Measurements from ENCODE around the gene LONP2.
"Not testable (repeated sequence)": the region's sequence is repeated elsewhere in the genome, so short reads cannot be mapped to it uniquely, and the experiment has no call there.

Gene LONP2

DNA sequence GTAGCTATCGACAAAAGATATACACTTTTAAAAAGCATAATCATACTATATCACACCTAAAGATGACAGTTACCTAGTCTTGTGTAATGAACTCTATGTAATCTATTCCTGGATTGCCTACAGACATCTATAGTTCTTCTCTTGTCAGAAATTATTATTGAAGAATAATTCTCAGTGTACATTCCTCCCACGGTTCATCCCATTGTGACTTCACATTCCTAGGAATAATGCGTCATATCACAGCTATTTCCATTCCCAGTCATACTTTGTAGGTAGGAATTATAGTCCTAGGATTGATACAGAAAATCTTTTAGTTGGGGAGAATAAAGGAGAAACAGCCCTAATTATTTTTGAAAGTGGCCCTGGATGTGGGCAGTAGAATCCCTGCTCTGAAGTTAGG is 47.2 kb downstream of the LONP2 start:
- DNase-seq = no peak

DNA sequence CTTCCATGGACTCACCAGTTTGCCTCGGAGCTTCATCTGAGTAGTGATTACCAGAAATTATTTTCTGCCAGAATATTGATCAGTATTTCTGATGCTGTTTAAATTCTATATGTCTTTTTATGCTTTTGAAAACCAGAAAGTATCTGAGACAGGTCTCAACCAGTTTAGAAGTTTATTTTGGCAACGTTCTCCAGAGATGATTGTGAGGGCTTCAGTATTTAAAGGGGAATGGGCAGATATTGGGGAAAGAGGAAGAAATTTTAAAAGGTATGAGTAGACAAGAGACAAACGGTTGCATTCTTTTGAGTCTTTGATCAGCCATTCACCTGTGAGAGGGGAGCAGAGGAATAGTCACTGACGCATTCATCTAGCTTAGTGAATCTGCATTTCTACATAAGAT is 47.7 kb downstream of the LONP2 start:
- ATAC-seq (no peak), DNase-seq (no peak)

More for the DNA sequence above, 47.2 kb downstream of the LONP2 start:
- no peak for ATAC-seq

DNA sequence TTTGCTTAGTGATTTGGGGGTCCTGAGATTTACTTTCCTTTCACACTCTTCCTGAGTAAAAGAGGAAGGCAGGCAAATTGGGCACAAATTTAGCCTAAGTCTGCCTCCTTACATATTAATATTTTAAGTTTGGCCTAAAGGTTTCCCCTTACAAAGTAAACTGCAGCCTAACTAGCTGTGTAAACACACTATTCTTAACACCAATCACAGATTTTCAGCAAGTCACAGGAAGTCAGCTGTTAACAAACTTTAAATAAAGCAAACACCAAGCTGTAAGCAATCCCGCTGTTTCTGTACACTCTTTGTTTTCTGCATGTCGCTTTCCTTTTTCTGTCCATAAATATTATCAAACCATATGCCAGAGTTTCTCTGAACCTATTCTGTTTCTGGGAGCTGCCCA is 48.4 kb downstream of the LONP2 start:
- no peak for DNase-seq
- no peak for ATAC-seq

DNA sequence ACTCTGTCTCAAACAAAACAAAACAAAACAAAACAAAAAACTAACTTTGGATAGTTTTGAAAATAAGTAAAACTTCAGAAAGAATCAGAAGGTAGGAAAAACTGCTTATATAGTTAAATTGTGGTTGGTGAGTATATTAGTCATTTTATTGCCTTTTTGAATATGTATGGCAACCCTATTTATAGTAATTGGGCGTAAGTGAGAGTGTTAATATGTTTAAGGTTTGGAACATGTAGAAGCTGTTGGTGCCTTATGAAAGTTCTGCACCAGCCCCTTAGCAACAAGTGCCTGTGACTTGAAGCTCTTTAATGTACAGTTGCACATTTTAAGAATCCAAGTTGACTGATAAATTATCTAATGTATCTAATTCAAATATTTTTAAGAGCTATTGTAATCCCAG is 50.6 kb downstream of the LONP2 start:
- no peak for ATAC-seq
- no peak for DNase-seq

DNA sequence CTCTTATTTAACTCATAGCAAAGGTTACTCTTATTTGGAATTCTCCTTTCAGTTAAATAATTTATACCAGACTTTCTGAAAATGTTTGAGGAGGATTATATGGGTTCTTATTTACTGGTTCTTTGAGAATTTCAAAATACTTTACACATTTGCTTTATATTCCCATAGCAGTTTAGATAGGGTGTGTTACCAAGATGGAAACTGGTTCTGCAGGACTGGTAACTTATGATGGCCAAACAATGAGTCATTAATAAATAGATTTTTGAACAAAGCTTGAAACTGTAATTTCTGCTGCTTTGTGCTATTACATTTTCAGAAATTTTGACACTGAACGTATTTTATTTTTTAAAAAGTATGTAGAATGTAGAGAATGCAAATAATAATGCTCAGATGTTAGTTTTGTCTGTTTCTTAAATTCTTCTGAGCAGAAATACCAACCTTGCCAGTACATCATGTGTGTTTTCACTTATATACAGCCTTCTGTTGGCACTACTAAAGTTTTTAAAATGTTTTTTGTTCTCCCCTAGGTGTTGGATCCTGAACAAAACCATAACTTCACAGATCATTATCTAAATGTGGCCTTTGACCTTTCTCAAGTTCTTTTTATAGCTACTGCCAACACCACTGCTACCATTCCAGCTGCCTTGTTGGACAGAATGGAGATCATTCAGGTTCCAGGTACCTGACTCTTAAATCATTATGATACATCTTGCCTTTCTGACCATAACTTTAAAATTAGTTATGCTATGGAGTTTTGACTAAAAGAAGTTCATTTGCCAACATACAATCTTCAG is 51.6 kb downstream of the LONP2 start:
- DNase-seq = no peak

DNA sequence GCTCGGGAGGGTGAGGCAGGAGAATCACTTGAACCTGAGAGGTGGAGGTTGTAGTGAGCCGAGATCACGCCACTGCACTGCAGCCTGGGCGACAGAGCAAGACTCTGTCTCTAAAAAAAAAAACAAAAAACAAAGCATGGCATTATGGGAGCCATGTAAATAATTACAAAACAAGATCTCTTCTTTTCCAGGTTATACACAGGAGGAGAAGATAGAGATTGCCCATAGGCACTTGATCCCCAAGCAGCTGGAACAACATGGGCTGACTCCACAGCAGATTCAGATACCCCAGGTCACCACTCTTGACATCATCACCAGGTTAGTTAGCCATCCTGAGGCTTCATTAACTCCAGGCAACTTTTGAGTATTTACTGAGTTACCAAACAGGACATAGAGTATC is 55.4 kb downstream of the LONP2 start:
- ATAC-seq (no peak), DNase-seq (no peak)

More for the DNA sequence above, 51.6 kb downstream of the LONP2 start:
- ATAC-seq = no peak

DNA sequence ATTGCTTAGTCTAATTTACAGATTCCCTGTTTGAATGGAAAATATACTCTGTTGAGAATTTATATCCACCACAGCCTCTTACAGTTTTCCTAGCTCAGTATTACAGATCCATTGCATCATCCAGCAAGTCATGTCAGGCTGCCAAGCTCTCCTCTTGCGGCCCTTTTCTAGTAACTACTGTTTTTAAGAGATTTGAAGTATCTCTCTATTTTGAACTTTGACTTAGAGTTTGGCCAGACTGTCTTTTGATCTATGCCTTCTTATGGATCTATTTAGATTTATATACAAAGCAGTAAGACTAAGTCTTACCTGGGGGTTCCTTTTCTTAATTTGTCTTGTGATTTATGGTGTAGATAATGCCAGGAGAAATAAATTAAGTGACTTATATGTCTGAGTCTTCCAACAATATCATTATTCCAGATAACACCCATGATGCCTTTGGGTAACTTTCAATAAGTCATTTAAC is 56.3 kb downstream of the LONP2 start:
- ATAC-seq = no peak
- no peak for DNase-seq

DNA sequence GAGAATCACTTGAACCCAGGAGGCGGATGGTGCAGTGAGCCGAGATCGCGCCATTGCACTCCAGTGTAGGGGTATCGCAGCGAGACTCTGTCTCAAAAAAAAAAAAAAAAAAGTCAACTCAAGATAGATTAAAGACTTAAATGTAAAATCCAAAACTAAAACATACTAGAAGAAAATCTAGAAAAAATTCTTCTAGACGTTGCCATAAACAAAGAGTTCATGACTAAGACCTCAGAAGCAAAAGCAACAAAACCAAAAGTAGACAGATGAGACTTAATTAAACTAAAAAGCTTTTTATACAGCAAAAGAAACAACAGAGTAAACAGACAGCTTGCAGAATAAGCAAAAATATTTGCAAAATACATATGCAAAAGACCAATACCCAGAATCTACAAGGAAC is 64.4 kb downstream of the LONP2 start:
- ATAC-seq = no peak
- DNase-seq = no peak

DNA sequence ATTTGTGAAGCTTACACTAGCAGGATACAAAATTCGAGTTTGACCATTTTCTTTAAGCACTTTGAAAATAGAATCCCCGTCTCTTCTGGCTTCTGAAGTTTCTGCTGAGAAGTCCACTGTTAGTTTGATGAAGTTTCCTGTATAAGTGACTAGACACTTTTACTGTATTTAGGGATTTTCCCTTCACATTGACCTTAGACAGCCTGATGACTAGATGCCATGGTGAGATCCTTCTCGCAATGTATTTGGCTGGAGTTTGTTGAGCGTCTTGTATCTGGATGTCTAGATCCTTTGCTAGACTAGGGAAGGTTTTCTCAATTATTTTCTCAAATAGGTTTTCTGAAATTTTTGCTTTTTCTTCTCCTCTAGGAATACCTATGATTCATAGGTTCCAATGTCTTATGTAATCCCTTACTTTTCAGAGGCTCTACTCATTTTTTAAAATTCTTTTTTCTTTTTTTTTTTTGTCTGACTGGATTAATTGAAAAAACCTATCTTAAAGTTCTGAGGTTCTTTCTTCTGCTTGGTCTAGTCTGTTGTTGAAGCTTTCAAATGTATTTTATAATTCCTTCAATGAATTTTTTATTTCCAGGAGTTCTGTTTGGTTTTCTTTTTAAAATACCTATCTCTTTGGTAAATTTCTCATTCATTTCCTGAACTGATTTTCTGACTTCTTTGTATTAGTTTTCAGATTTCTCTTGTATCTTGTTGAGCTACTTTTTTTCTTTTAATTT is 67.0 kb downstream of the LONP2 start:
- no peak for DNase-seq
- ATAC-seq = no peak

DNA sequence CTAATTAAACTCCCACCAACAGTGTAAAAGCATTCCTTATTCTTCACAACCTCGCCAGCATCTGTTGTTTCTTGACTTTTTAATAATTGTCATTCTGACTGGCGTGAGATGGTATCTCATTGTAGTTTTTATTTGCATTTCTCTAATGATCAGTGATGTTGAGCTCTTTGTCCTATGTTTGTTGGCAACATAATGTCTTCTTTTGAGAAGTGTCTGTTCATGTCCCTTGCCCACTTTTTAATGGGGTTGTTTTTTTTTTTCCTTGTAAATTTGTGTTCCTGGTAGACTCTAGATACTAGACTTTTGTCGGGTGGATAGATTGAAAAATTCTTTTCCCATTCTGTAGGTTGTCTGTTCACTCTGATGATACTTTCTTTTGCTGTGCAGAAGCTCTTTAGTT is 69.8 kb downstream of the LONP2 start:
- ATAC-seq, DNase-seq: not testable (repeated sequence)

DNA sequence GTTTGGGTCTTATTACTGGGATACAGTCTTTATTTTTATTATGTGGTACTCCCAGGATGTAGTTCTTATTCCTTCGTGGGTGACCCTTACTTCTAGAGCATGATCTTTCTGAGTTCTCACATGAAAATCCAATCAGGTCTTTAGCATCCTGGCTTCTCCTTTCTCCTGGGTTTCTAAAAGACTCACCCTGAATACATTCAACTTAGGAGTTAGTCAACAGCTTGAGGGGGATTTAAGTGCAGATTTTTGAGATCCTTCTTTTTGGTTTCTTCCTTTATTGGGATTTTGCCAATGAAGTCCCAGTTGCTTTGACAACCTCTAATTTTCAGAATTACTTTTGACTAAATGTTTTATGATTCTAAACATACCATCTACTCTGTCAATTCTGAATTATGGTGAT is 72.9 kb downstream of the LONP2 start:
- DNase-seq = no peak
- ATAC-seq = no peak

DNA sequence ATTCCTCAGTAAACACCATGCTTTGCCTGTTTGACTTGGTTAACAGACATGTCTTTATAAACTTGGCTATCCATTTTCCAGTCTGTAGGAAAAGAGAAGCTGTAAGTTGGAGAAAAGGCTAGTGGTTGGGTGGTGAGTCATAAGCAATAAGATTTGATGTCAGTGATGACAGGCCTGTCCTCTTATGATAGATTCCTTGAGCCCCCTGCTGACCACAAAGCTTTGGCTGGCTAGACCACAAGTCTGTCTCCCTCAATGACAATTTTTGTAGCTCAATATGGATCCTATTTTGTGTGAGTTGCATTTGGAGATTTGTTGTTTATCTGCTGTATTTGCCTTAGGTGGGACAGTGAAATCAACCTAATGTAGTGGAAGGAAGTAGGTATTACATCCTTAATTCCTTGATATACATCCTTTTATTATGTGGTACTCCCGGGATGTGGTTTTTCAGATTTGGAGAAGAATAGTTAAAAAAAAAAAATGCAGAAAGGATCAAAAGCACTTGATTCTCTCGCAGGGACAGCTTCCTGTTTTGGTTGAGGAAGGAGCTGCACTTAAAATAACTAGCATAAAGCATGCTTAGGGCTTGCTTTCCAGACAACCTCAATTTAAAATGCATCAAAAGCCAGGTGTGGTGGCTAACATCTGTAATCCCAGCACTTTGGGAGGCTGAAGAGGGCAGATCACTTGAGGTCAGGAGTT is 73.7 kb downstream of the LONP2 start:
- ATAC-seq = peak; percentile 66
- peak; percentile 22 for DNase-seq

DNA sequence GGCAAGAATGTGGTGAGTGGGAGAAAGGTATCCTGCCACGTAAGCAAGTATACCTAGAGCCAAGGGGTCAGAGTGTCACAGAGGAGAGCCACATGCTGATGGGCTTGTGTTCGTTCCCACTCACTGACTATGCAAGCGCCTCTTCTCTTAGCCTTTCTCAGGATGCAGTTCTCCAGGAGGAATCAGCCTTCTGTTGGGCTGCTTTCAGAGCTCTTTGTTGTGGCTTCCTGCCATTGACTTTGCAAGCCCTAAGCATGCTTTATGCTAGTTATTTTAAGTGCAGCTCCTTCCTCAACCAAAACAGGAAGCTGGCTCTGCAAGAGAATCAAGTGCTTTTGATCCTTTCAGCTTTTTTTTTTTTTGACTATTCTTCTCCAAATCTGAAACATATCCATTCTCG is 74.5 kb downstream of the LONP2 start:
- DNase-seq = no peak

DNA sequence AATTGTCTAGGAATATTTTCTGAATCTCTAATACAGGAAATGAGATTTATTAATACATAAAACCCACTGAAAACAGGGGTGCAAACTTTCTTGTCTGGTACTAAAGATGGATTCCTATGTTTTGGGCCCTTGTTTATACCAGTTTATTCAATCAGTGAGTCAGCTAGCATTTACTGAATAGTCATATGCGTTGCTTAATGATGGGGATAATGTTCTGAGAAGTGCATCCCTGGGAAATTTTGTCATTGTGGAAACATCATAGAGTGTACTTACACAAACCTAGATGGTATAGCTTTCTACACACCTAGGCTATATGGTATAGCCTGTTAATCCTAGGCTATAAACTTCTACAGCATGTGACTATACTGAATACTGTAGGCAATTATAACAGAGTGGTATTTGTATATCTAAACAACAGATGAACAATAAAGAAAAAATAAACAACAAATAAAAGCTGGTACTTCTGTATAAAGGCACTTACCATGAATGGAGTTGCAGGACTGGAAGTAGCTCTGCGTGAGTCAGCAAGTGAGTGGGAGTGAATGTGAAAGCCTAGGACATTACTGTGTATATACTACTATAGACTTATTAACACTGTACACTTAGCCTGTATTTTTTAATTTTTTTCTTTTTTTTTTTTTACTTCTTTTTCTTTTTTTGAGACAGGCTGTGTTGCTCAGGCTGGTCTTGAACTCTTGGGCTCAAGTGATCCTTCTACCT is 77.4 kb downstream of the LONP2 start:
- no peak for DNase-seq

More for the DNA sequence above, 74.5 kb downstream of the LONP2 start:
- peak; percentile 35 for ATAC-seq

DNA sequence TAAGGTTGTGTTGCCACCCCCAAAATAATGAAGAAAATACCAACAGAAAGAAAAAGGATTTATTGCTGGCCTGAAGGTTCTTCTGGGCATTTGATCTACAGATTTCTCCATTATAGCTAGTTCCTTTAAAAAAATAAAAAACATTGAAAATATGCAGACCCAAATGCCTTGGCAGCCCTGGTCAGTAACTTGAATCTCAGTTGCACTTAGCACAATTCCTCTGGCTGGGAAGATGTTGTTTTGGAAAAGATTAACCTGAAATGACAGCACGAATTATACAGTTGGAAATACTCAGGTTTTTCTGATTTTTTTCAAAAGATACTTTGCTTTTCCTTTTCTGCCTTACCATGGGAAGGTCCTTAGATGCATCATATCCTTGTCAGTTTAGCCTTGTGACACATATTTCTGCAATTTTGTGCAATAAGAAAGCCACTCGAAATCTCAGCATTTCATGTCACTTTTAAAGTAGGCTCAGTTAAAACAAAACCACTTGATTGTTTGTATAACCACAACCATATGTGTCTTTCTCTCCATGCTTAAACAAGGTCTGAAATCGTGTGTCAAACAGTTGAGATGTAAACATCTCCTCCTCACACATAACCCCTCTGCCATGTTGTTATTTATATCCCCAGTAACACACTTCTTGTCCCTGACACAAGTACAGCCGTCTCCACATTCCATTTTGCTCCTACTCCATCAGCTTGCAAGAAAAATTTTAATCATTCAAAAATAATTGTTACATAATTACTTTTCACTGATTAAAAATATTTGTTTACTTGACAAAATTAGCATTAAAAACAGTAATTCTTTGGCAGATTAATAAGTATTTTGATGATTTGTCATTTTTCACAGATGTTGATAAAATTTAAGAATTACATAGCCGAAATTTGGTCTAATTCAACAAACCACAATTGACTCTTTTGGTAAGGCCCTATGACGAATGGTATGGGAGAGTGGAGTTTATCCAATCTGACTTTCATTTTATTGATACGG is 80.0 kb downstream of the LONP2 start:
- DNase-seq (no peak), ATAC-seq (no peak)

More for the DNA sequence above, 77.4 kb downstream of the LONP2 start:
- ATAC-seq = peak; percentile 70

DNA sequence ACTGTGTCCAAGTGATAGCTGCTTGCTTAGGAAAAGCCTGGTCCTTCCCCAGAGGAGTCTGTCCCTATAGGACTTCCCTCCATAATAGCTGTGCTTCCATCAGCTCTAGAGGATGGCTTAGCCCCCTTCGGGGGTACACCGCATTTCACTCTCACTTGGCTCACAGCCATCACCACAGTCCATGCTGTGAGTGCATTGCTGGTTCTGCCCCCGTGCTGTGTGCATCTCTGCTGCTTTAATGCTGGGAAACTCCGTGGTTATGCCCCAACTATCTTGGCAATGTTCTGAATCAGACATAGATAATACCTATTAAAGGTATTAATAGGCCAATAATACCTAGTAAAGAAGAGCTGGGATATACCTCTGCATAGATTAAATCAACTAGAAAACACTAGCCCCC is 82.8 kb downstream of the LONP2 start:
- DNase-seq (no peak), ATAC-seq (no peak)

DNA sequence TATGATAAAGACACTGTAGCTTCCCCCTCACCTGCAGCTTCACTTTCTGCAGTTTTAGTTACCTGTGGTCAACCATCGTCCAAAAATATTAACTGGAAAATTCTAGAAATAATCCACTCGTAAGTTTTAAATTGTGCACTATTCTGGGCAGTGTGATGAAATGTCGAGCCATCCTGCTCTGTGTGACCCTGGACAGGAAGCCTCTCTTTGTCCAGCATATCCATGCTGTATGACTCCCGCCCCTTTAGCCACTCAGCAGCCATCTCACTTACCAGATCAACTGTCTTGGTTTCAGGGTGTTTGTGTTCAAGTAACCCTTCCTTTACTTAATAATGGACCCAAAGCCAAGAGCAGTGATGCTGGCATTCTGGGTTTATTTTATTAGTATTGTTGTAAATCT is 85.0 kb downstream of the LONP2 start:
- ATAC-seq = no peak
- DNase-seq = no peak

DNA sequence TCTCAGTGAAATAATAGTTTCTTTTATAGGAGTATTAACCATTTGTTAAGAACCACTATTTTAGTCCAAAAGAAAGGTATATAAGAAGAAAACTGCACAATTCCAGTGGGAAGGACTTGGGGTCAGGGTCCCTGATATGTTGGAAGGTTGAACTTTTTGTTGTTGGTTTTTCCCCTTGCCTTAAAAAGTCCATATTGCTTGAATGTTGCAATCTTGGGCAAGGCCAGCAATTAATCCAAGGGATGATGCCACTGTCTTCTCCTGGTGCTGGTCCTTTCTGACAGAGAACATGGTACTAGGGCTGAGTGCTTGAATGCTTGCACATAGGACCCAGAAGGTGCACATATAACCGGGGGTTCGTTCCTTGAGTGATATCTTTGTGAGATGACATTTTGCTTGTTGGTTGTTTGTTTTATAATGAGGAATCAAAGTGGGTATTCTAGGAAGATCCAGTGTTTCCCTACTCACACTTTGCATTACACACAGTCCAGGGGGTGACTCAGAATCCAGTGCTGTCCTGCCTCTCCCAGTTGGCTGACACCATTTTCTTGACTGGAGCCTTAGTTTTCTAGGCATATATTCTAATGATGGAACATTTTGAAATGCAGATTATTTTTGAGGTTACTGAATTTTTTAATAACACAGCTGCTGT is 86.2 kb downstream of the LONP2 start:
- DNase-seq = no peak
- no peak for ATAC-seq

DNA sequence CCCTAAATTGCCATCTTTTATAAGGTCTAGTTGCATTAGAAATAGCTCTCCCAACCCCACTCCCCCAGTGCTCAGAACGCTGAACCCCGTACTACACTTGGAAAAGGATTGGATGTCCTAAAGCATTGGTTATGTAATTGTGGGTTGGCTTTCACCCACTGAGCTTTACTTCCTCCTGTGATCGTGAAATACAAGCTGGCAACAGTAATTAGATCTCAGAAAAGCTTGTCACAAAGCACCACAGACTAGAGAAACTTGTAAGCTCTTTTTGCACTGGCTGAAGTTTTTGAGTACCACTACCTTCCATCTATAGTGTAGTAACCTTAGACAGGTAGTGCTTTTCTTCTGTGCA is 86.7 kb downstream of the LONP2 start:
- ATAC-seq (no peak), DNase-seq (no peak)

DNA sequence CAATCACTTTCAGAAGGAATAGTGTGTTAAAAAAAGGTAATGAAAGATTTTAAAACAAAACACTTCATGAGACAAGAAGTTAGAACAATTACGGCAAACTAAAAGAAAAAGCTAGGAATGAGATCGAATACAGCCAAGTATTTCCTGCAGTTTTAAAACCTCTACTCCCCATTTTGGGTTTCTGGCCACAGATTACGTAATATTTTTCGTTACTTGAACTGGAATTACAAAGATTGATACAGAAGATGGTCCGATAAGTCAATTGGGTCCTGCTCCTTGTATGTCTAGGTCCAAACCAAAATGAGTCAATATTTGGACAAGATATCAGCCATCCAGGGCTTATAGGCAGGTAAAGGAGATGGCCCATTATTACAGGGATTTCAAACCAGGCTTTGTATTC is 88.9 kb downstream of the LONP2 start:
- ATAC-seq = no peak
- no peak for DNase-seq

DNA sequence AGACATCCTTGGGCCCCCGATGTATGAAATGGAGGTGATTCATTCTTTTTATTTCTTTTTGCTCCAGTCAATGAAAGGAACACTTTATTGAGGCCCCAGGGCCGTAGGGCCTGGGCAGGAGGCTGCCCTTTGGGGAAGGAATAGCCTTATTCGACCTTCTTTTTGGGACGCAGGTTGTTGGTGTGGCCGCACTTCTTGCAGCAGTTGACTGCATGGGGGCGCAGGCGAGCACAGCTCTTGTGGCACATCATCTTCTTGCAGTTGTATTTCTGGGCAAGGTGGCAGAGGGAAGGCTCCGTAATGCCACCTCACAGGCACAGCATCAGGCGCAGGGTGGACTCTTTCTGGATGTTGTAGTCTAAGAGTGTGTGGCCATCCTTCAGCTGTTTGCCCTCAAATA is 90.2 kb downstream of the LONP2 start:
- DNase-seq (no peak), ATAC-seq (no peak)

All from stimulated activated naive CD8-positive, alpha-beta T cell treated with anti-CD3 and anti-CD28 coated beads, Interleukin-15, Interleukin-2, amounts not matched to agents 100 U/mL and 50 U/mL, for 24 hours (primary cell).